ENCODE data around the gene TRIP11.
A peak's percentile ranks its signal among the peaks of the same experiment; 100 is the strongest.

The TRIP11 gene

GRCh38 chr14:91963465-91963864 lies 76.4 kb downstream of the TRIP11 start:
- in situ Hi-C loops (cut with MboI; ENCODE audit: low pct_unique_long_range_greater_than_20kb, low sequenced_read_pairs), result no loop called here
- DNase-seq, result no peak

GRCh38 chr14:91961297-91962220 lies 78.3 kb downstream of the TRIP11 start:
- no peak for DNase-seq
- in situ Hi-C loops (cut with MboI; ENCODE audit: low pct_unique_long_range_greater_than_20kb, low sequenced_read_pairs), result no loop called here

GRCh38 chr14:91957876-91958313 lies 82.0 kb downstream of the TRIP11 start:
- in situ Hi-C loops (cut with MboI; ENCODE audit: low pct_unique_long_range_greater_than_20kb, low sequenced_read_pairs), result no loop called here
- DNase-seq, result no peak

DNA sequence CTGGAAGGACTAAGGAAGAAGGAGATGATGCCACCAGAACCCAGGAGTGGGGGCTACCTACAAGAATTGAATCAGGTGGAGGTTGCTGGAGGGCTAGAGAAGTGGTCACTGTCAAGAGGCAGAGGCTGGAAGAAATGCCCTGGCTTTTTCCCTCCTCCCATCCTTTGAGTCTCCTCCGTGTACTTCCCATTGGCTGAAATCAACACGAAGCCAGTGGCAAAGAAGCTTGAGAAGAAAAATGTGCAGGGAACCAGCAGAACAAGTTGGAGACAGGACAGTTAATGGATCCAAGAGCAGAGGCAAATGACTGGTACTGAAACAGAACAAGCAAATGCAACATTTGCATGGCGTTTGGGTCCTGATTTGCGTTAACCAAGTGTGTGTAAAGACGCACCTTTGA lies 83.2 kb downstream of the TRIP11 start:
- no peak for DNase-seq
- in situ Hi-C loops (cut with MboI; ENCODE audit: low pct_unique_long_range_greater_than_20kb, low sequenced_read_pairs), result no loop called here

DNA sequence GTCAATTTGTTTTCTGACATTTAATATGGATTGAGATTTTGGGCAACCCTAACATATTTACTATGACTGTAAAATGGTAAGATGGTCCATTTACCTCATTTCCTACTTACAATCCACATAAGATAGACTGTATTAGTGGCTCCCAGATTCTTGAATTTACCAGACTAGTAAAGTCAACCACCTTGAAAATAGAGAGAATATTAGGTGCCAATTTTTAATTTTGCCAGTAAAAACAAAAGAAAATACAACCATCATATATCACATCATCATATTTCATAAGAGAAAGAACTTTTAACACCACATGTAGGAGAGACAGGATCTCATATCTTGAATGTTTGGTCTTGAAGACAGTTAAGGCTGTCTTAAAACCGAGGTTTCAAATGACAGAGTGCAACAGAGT lies 84.7 kb downstream of the TRIP11 start:
- in situ Hi-C loops (cut with MboI; ENCODE audit: low pct_unique_long_range_greater_than_20kb, low sequenced_read_pairs), result no loop called here
- DNase-seq, result no peak

DNA sequence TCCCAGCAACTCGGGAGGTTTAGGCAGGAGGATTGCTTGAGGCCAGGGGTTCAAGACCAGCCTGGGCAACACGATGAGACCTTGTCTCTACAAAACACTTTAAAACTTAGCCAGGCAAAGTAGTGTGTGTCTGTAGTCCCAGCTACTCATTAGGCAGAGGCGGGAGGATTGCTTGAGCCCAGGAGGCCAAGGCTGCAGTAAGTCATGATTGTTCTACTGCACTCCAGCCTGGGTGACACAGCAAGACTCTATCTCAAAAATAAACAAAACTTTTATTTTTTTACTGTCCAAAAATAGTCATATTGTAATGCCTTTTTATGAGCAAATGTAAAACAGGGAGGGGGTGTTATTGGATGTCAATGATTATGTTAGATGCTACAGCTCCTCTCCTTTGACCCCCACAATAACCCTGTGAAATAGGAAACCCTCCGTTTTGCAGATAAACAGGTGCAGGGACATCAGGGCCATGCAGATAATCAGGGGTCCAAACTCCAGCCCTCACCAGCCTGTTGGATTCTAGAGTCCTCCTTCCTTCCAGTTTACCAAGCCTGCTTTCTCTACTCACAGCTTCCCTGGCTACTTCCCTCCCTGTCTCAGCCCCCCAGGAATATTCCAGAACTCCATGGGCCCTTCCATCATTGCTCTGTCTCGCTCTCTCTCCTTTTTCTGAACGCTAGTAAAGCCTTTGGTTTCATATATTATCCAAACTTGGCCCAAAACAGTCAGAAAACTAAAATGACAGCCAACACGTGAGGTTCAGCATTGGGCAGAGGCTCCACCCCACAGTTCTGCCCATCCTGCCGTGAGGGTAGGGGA lies 86.5 kb downstream of the TRIP11 start:
- no peak for DNase-seq
- in situ Hi-C loops (cut with MboI; ENCODE audit: low pct_unique_long_range_greater_than_20kb, low sequenced_read_pairs), result no loop called here

DNA sequence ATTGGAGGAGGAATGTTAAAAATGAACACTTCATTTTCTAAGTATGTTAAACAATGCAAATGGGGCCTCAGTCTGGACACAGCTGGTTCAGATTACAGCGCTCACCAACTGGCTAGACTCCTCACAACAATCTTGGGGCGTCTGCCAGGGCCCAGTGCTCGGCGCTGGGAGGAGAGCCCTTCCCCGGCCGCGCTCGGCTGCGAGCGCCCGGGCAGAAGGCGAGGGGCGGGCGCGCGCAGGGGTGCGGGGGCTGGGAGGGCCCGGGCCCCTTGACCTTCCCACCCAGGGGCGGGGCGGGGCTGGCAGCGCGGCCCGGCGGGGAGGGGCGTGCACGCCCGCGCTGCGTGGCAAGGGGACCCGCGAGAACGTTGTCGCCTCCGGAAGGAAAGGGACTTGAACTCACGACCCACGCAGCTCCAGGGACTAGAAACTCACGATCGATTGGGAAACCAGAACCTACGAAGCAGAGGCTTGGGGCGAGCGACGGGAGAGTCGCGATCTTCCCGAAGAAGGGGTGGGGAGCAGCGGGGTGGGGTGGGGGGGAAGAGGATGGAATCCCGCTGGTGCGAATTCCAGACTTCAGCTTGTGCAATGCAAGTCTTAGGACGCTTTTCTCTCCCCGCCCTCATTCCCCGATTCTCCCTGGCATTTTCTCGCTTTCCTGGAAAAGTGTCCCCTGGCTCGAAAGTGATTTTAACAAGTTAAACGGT lies 92.2 kb downstream of the TRIP11 start, which contains the start of gene FBLN5:
TSS of gene FBLN5 (minus strand) at position 220 of the 710 bp plus-strand sequence. CDS start 465 bp downstream, outside the sequence.
- in situ Hi-C loops (cut with MboI; ENCODE audit: low pct_unique_long_range_greater_than_20kb, low sequenced_read_pairs), result no loop called here
- no peak for DNase-seq

GRCh38 chr14:91946622-91947474 lies 93.0 kb downstream of the TRIP11 start:
- in situ Hi-C loops (cut with MboI; ENCODE audit: low pct_unique_long_range_greater_than_20kb, low sequenced_read_pairs), result no loop called here
- peak; percentile 11 for DNase-seq

DNA sequence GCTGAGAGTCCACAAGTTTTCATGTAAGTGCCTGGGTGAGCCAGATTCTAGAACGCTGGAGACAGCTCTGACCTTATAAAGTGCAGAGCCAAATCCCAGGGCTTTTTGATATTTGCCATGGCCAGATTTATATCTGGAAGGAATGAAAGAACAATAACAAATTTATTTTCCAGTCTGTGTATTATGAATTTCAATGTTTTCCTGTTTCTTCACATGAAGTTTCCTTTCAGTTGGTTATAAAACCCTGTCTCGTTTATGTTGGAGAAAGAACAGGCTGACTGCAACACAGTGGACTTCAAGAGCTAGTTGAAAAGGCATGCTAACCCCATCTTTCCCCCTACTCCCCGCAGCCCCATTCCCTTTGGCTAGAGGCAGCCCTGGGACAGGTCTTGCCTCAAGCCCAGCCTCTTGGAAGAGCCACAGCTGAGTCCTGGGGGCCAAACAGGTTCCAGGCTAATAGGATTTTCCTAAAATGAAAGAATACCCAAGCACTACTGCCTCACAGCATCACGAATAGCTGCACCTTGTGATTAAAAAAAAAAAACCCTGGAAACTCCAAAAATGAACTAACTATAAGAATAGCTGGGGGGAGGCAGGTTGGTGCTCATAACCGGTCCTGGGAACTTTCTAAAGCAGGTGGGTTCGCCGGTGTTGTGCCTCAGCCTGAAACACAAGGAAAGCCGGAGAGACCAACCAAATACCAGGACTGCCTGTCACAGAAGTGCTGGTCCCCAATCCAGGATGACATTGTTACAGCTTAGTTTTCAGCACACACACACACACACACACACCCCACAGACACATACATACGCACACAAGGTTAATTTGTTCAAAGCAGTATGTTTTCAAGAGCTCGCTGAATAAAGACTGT lies 93.9 kb downstream of the TRIP11 start:
- in situ Hi-C loops (cut with MboI; ENCODE audit: low pct_unique_long_range_greater_than_20kb, low sequenced_read_pairs), result no loop called here
- no peak for DNase-seq

GRCh38 chr14:91942946-91943345 lies 96.9 kb downstream of the TRIP11 start:
- no peak for DNase-seq
- in situ Hi-C loops (cut with MboI; ENCODE audit: low pct_unique_long_range_greater_than_20kb, low sequenced_read_pairs), result no loop called here

- DNase-seq, result no peak
- in situ Hi-C loops (cut with MboI; ENCODE audit: low pct_unique_long_range_greater_than_20kb, low sequenced_read_pairs), result no loop called here
Observed at GRCh38 chr14:91942128-91942527, 97.7 kb downstream of the TRIP11 start.

DNA sequence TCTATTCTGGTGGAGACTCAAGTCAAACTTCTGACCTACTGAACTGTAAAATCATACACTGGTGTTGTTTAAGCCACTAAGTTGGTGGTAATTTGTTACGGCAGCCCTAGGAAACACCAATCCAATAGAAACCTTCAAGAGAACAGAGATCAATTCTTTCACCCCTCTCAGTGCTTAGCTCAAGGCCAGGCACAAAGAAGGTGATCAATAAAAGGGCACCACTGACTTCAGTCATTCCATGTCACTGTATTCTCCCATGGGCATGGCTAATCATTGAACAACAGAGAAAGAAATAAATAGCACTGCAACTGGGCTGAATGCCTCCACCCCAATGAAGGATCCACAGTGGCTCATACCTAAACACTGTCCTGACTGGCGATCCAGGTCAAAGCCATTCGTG lies 99.7 kb downstream of the TRIP11 start:
- no peak for DNase-seq
- in situ Hi-C loops (cut with MboI; ENCODE audit: low pct_unique_long_range_greater_than_20kb, low sequenced_read_pairs), result no loop called here

GRCh38 chr14:91935586-91935985 lies 104.3 kb downstream of the TRIP11 start:
- in situ Hi-C loops (cut with MboI; ENCODE audit: low pct_unique_long_range_greater_than_20kb, low sequenced_read_pairs), result no loop called here
- DNase-seq, result no peak

GRCh38 chr14:91934554-91935285 lies 105.1 kb downstream of the TRIP11 start:
- in situ Hi-C loops (cut with MboI; ENCODE audit: low pct_unique_long_range_greater_than_20kb, low sequenced_read_pairs), result no loop called here
- DNase-seq, result no peak

GRCh38 chr14:91931478-91932088 lies 108.3 kb downstream of the TRIP11 start:
- no peak for DNase-seq

GRCh38 chr14:91929700-91930099 lies 110.2 kb downstream of the TRIP11 start:
- in situ Hi-C loops (cut with MboI; ENCODE audit: low pct_unique_long_range_greater_than_20kb, low sequenced_read_pairs), result no loop called here

More at GRCh38 chr14:91931478-91932088, 108.3 kb downstream of the TRIP11 start:
- in situ Hi-C loops (cut with MboI; ENCODE audit: low pct_unique_long_range_greater_than_20kb, low sequenced_read_pairs), result no loop called here

DNA sequence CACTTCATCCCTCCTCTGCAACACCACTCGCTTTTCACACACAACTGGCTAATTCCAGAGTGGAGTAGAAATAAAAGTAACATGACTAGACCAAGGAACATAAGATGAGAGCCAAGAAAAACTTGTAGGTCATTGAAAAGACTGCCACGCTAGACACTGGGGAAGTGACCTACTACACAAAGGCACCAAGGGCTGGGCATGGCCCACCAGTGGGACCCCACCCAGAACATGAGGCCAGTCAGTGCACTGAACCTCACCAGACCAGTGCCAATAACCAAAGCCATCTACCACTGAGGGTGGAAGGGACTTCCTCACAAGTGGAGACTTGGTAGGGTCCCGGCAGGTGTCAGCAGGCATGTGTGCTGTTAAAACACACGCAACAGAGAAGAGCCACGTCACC lies 112.1 kb downstream of the TRIP11 start:
- in situ Hi-C loops (cut with MboI; ENCODE audit: low pct_unique_long_range_greater_than_20kb, low sequenced_read_pairs), result no loop called here
- no peak for DNase-seq

More at GRCh38 chr14:91929700-91930099, 110.2 kb downstream of the TRIP11 start:
- no peak for DNase-seq

All from KBM-7 (cell line).